ENCODE measurements around the gene MYO5A. TPM values are rescaled to one million over a fixed set of nuclear protein-coding genes. Genes with fewer than 3 reads are reported as not detected.

The MYO5A gene
- total RNA-seq, 1 donor from 2014 or later, result 41.0 TPM

- H3K27me3 Mint-ChIP-seq (ENCODE audit: low read depth), result no peaks in the 10 kb centered on the region
- H3K4me1 Mint-ChIP-seq (ENCODE audit: low read depth), result peaks cover 38% of the 10 kb centered on the region
- H3K9me3 Mint-ChIP-seq (ENCODE audit: low read depth), result no peaks in the 10 kb centered on the region
- H3K36me3 Mint-ChIP-seq (ENCODE audit: low read depth), result no peaks in the 10 kb centered on the region
- H3K4me3 Mint-ChIP-seq (ENCODE audit: unreplicated experiment), result no peak overlapping the region
- no peak for TF ChIP-seq CTCF (IDR thresholded peaks at IDR 0.05)
- H3K27ac Mint-ChIP-seq (ENCODE audit: unreplicated experiment), result no peak overlapping the region
- DNase-seq (ENCODE audit: low spot score), result no peak
Measured at GRCh38 chr15:52524223-52525136, 4.2 kb downstream of the MYO5A start.

GRCh38 chr15:52523647-52524046 is 5.0 kb downstream of the MYO5A start:
- Mint-ChIP-seq H3K27ac (ENCODE audit: unreplicated experiment) (peak overlapping the region; percentile 91), H3K36me3 (ENCODE audit: low read depth) (no peaks in the 10 kb centered on the region), H3K4me1 (ENCODE audit: low read depth) (peaks cover 40% of the 10 kb centered on the region), H3K27me3 (ENCODE audit: low read depth) (no peaks in the 10 kb centered on the region), H3K4me3 (ENCODE audit: unreplicated experiment) (no peak overlapping the region), H3K9me3 (ENCODE audit: low read depth) (no peaks in the 10 kb centered on the region)
- DNase-seq (ENCODE audit: low spot score), result no peak
- TF ChIP-seq CTCF (IDR thresholded peaks at IDR 0.05), result no peak

GRCh38 chr15:52523192-52523591 is 5.5 kb downstream of the MYO5A start:
- H3K27me3 Mint-ChIP-seq (ENCODE audit: low read depth), result no peaks in the 10 kb centered on the region
- no peak for DNase-seq (ENCODE audit: low spot score)

GRCh38 chr15:52521682-52522081 is 7.0 kb downstream of the MYO5A start:
- no peak overlapping the region for H3K4me3 Mint-ChIP-seq (ENCODE audit: unreplicated experiment)
- TF ChIP-seq CTCF (IDR thresholded peaks at IDR 0.05), result no peak
- H3K27me3 Mint-ChIP-seq (ENCODE audit: low read depth), result no peaks in the 10 kb centered on the region
- H3K27ac Mint-ChIP-seq (ENCODE audit: unreplicated experiment), result no peak overlapping the region
- DNase-seq (ENCODE audit: low spot score), result no peak
- no peaks in the 10 kb centered on the region for H3K9me3 Mint-ChIP-seq (ENCODE audit: low read depth)
- peaks cover 33% of the 10 kb centered on the region for H3K4me1 Mint-ChIP-seq (ENCODE audit: low read depth)
- H3K36me3 Mint-ChIP-seq (ENCODE audit: low read depth), result no peaks in the 10 kb centered on the region

More at GRCh38 chr15:52523192-52523591, 5.5 kb downstream of the MYO5A start:
- H3K27ac Mint-ChIP-seq (ENCODE audit: unreplicated experiment), result peak overlapping the region; percentile 91
- TF ChIP-seq CTCF (IDR thresholded peaks at IDR 0.05), result no peak
- H3K9me3 Mint-ChIP-seq (ENCODE audit: low read depth), result no peaks in the 10 kb centered on the region
- peaks cover 45% of the 10 kb centered on the region for H3K4me1 Mint-ChIP-seq (ENCODE audit: low read depth)
- no peaks in the 10 kb centered on the region for H3K36me3 Mint-ChIP-seq (ENCODE audit: low read depth)
- no peak overlapping the region for H3K4me3 Mint-ChIP-seq (ENCODE audit: unreplicated experiment)

- no peak for DNase-seq (ENCODE audit: low spot score)
- no peaks in the 10 kb centered on the region for H3K36me3 Mint-ChIP-seq (ENCODE audit: low read depth)
- no peaks in the 10 kb centered on the region for H3K9me3 Mint-ChIP-seq (ENCODE audit: low read depth)
- H3K4me3 Mint-ChIP-seq (ENCODE audit: unreplicated experiment), result no peak overlapping the region
- peaks cover 33% of the 10 kb centered on the region for H3K4me1 Mint-ChIP-seq (ENCODE audit: low read depth)
- TF ChIP-seq CTCF (IDR thresholded peaks at IDR 0.05), result no peak
- H3K27me3 Mint-ChIP-seq (ENCODE audit: low read depth), result no peaks in the 10 kb centered on the region
- H3K27ac Mint-ChIP-seq (ENCODE audit: unreplicated experiment), result no peak overlapping the region
Measured at GRCh38 chr15:52520421-52520820, 8.3 kb downstream of the MYO5A start.
